ENCODE measurements around the gene STK38L.
A peak's percentile ranks its signal among the peaks of the same experiment; 100 is the strongest.

Gene STK38L

GRCh38 chr12:27309293-27309994, 65.4 kb downstream of the STK38L start:
- H3K4me3 ChIP-seq (ENCODE audit: low read depth, low read length) = no peak overlapping the region

GRCh38 chr12:27309995-27310315, 65.9 kb downstream of the STK38L start:
- H3K4me3 ChIP-seq (ENCODE audit: low read depth, low read length) = no peak overlapping the region

- H3K4me3 ChIP-seq (ENCODE audit: low read depth, low read length) = no peak overlapping the region
Measured at GRCh38 chr12:27316947-27317346, 72.9 kb downstream of the STK38L start.

GRCh38 chr12:27319409-27319808, 75.3 kb downstream of the STK38L start:
- no peak overlapping the region for H3K4me3 ChIP-seq (ENCODE audit: low read depth, low read length)

GRCh38 chr12:27319848-27320247, 75.8 kb downstream of the STK38L start:
- no peak overlapping the region for H3K4me3 ChIP-seq (ENCODE audit: low read depth, low read length)

GRCh38 chr12:27324530-27324929, 80.4 kb downstream of the STK38L start:
- H3K4me3 ChIP-seq (ENCODE audit: low read depth, low read length) = no peak overlapping the region

GRCh38 chr12:27330846-27331245, 86.8 kb downstream of the STK38L start:
- H3K4me3 ChIP-seq (ENCODE audit: low read depth, low read length) = no peak overlapping the region

GRCh38 chr12:27331291-27331926, 87.3 kb downstream of the STK38L start:
- H3K4me3 ChIP-seq (ENCODE audit: low read depth, low read length) = no peak overlapping the region

GRCh38 chr12:27331927-27332324, 87.8 kb downstream of the STK38L start:
- peak overlapping the region; percentile 77 for H3K4me3 ChIP-seq (ENCODE audit: low read depth, low read length)

GRCh38 chr12:27332407-27332713, 88.3 kb downstream of the STK38L start:
- peak overlapping the region; percentile 77 for H3K4me3 ChIP-seq (ENCODE audit: low read depth, low read length)

- H3K4me3 ChIP-seq (ENCODE audit: low read depth, low read length) = peak within 1 kb of the TSS; percentile 77
Measured at GRCh38 chr12:27332714-27333402, 88.8 kb downstream of the STK38L start, which contains the start of gene BMAL2. BMAL2 (plus strand) TSS chr12:27332836; CDS start chr12:27333073, 237 bp downstream.

- H3K4me3 ChIP-seq (ENCODE audit: low read depth, low read length) = peak overlapping the region; percentile 77
Measured at GRCh38 chr12:27333403-27334009, 89.4 kb downstream of the STK38L start.

GRCh38 chr12:27334042-27334720, 90.1 kb downstream of the STK38L start:
- H3K4me3 ChIP-seq (ENCODE audit: low read depth, low read length) = peak overlapping the region; percentile 77

GRCh38 chr12:27334721-27335082, 90.6 kb downstream of the STK38L start:
- H3K4me3 ChIP-seq (ENCODE audit: low read depth, low read length) = no peak overlapping the region

GRCh38 chr12:27335364-27336281, 91.5 kb downstream of the STK38L start:
- no peak overlapping the region for H3K4me3 ChIP-seq (ENCODE audit: low read depth, low read length)

GRCh38 chr12:27336282-27336653, 92.2 kb downstream of the STK38L start:
- no peak overlapping the region for H3K4me3 ChIP-seq (ENCODE audit: low read depth, low read length)

- no peak overlapping the region for H3K4me3 ChIP-seq (ENCODE audit: low read depth, low read length)
Measured at GRCh38 chr12:27337376-27337775, 93.3 kb downstream of the STK38L start.

GRCh38 chr12:27338473-27338872, 94.4 kb downstream of the STK38L start:
- H3K4me3 ChIP-seq (ENCODE audit: low read depth, low read length) = no peak overlapping the region

GRCh38 chr12:27340971-27341370, 96.9 kb downstream of the STK38L start:
- H3K4me3 ChIP-seq (ENCODE audit: low read depth, low read length) = no peak overlapping the region

GRCh38 chr12:27342536-27342935, 98.5 kb downstream of the STK38L start:
- H3K4me3 ChIP-seq (ENCODE audit: low read depth, low read length) = no peak overlapping the region

Measured in iPS-11a (cell line).